ENCODE measurements around the gene ATN1. TPM values are rescaled to one million over a fixed set of nuclear protein-coding genes. Genes with fewer than 3 reads are reported as not detected.

ATN1 gene
- total RNA-seq, 1 donor from 2014 or later, result 8.9 TPM

GRCh38 chr12:6952121-6952862, 24.5 kb downstream of the ATN1 start:
- H3K4me3 ChIP-seq, result no peak overlapping the region
- H3K27ac Mint-ChIP-seq, result peak overlapping the region; percentile 78
- H3K27ac ChIP-seq, result no peak overlapping the region
- H3F3A ChIP-seq (ENCODE audit: low read depth), result peaks cover under 1% of the 10 kb centered on the region
- peaks cover 2% of the 10 kb centered on the region for H3K36me3 Mint-ChIP-seq
- H3K4me1 ChIP-seq, result no peaks in the 10 kb centered on the region
- H3K36me3 ChIP-seq, result no peaks in the 10 kb centered on the region
- peaks cover 5% of the 10 kb centered on the region for H3K27me3 Mint-ChIP-seq (ENCODE audit: insufficient read depth, low read depth)
- no peak for TF ChIP-seq CTCF (IDR thresholded peaks at IDR 0.05)
- TF ChIP-seq EZH2phosphoT487 (IDR thresholded peaks at IDR 0.05), result no peak
- TF ChIP-seq EZH2 (IDR thresholded peaks at IDR 0.05), result no peak
- H3K4me2 ChIP-seq, result no peak overlapping the region
- no peaks in the 10 kb centered on the region for H3K9me3 ChIP-seq (ENCODE audit: low read depth)
- no peak overlapping the region for H3K4me3 Mint-ChIP-seq
- no peak overlapping the region for H2AFZ ChIP-seq (replicated peaks)
- peaks cover 26% of the 10 kb centered on the region for H3K4me1 Mint-ChIP-seq
- no peaks in the 10 kb centered on the region for H3K79me2 ChIP-seq (ENCODE audit: low read depth)
- H3K9ac ChIP-seq, result no peak overlapping the region
- no peaks in the 10 kb centered on the region for H3K9me3 Mint-ChIP-seq
- no peak for DNase-seq (ENCODE audit: low spot score)
- no peaks in the 10 kb centered on the region for H3K27me3 ChIP-seq
- H4K20me1 ChIP-seq (ENCODE audit: low read depth), result no peaks in the 10 kb centered on the region

GRCh38 chr12:6952863-6953441, 25.2 kb downstream of the ATN1 start:
- H3K4me1 Mint-ChIP-seq, result peaks cover 26% of the 10 kb centered on the region
- H3K9me3 Mint-ChIP-seq, result no peaks in the 10 kb centered on the region
- no peak for TF ChIP-seq CTCF (IDR thresholded peaks at IDR 0.05)
- no peak for TF ChIP-seq EZH2 (IDR thresholded peaks at IDR 0.05)
- TF ChIP-seq EZH2phosphoT487 (IDR thresholded peaks at IDR 0.05), result no peak
- Histone ChIP-seq H3K4me2 (no peak overlapping the region), H3K4me3 (no peak overlapping the region), H3K27ac (no peak overlapping the region), H3K9ac (no peak overlapping the region), H3K4me1 (no peaks in the 10 kb centered on the region), H3K79me2 (ENCODE audit: low read depth) (no peaks in the 10 kb centered on the region), H4K20me1 (ENCODE audit: low read depth) (no peaks in the 10 kb centered on the region), H3K27me3 (no peaks in the 10 kb centered on the region), H3F3A (ENCODE audit: low read depth) (no peaks in the 10 kb centered on the region), H3K36me3 (no peaks in the 10 kb centered on the region), H3K9me3 (ENCODE audit: low read depth) (no peaks in the 10 kb centered on the region), H2AFZ (replicated peaks) (no peak overlapping the region)
- H3K27ac Mint-ChIP-seq, result peak overlapping the region; percentile 60
- peaks cover 2% of the 10 kb centered on the region for H3K36me3 Mint-ChIP-seq
- H3K27me3 Mint-ChIP-seq (ENCODE audit: insufficient read depth, low read depth), result peaks cover 5% of the 10 kb centered on the region
- DNase-seq (ENCODE audit: low spot score), result no peak
- no peak overlapping the region for H3K4me3 Mint-ChIP-seq

- H3K9me3 ChIP-seq (ENCODE audit: low read depth), result no peaks in the 10 kb centered on the region
- Mint-ChIP-seq H3K9me3 (no peaks in the 10 kb centered on the region), H3K27me3 (ENCODE audit: insufficient read depth, low read depth) (peaks cover 9% of the 10 kb centered on the region), H3K27ac (peak overlapping the region; percentile 96), H3K36me3 (peaks cover 2% of the 10 kb centered on the region), H3K4me1 (peaks cover 26% of the 10 kb centered on the region), H3K4me3 (peak overlapping the region; percentile 67)
- no peak overlapping the region for H3K4me2 ChIP-seq
- TF ChIP-seq EZH2phosphoT487 (IDR thresholded peaks at IDR 0.05) (no peak), EZH2 (IDR thresholded peaks at IDR 0.05) (no peak), CTCF (IDR thresholded peaks at IDR 0.05) (no peak)
- no peaks in the 10 kb centered on the region for H3K27me3 ChIP-seq
- H3K9ac ChIP-seq, result no peak overlapping the region
- H3K36me3 ChIP-seq, result no peaks in the 10 kb centered on the region
- no peaks in the 10 kb centered on the region for H3K79me2 ChIP-seq (ENCODE audit: low read depth)
- no peak overlapping the region for H3K4me3 ChIP-seq
- no peak overlapping the region for H3K27ac ChIP-seq
- H2AFZ ChIP-seq (replicated peaks), result no peak overlapping the region
- H4K20me1 ChIP-seq (ENCODE audit: low read depth), result no peaks in the 10 kb centered on the region
- H3K4me1 ChIP-seq, result no peaks in the 10 kb centered on the region
- no peaks in the 10 kb centered on the region for H3F3A ChIP-seq (ENCODE audit: low read depth)
- DNase-seq (ENCODE audit: low spot score), result no peak
These were observed 25.9 kb downstream of the ATN1 start for GRCh38 chr12:6953442-6954315.

Measured in neural progenitor cell (in vitro differentiated cells).